Measurements from ENCODE around the gene RBM33. TPM values are rescaled to one million over a fixed set of nuclear protein-coding genes. Genes with fewer than 3 reads are reported as not detected.

The RBM33 gene
- total RNA-seq, 1 donor: 21.9 TPM

GRCh38 chr7:155749578-155749977, 105.1 kb downstream of the RBM33 start:
- no peak for DNase-seq (ENCODE audit: low read depth)
- no peak overlapping the region for H3K4me3 ChIP-seq (ENCODE audit: low read depth, low read length)
- TF ChIP-seq CTCF (IDR thresholded peaks at IDR 0.05; ENCODE audit: insufficient read depth, low read length): no peak

GRCh38 chr7:155750255-155751125, 106.0 kb downstream of the RBM33 start:
- no peak overlapping the region for H3K4me3 ChIP-seq (ENCODE audit: low read depth, low read length)
- DNase-seq (ENCODE audit: low read depth): no peak
- TF ChIP-seq CTCF (IDR thresholded peaks at IDR 0.05; ENCODE audit: insufficient read depth, low read length): no peak

GRCh38 chr7:155751409-155751808, 106.9 kb downstream of the RBM33 start:
- no peak for DNase-seq (ENCODE audit: low read depth)
- no peak for TF ChIP-seq CTCF (IDR thresholded peaks at IDR 0.05; ENCODE audit: insufficient read depth, low read length)
- no peak overlapping the region for H3K4me3 ChIP-seq (ENCODE audit: low read depth, low read length)

- H3K4me3 ChIP-seq (ENCODE audit: low read depth, low read length): no peak overlapping the region
- no peak for TF ChIP-seq CTCF (IDR thresholded peaks at IDR 0.05; ENCODE audit: insufficient read depth, low read length)
- no peak for DNase-seq (ENCODE audit: low read depth)
Measured at GRCh38 chr7:155752756-155753445, 108.4 kb downstream of the RBM33 start.

- no peak overlapping the region for H3K4me3 ChIP-seq (ENCODE audit: low read depth, low read length)
- no peak for DNase-seq (ENCODE audit: low read depth)
- TF ChIP-seq CTCF (IDR thresholded peaks at IDR 0.05; ENCODE audit: insufficient read depth, low read length): no peak
Measured at GRCh38 chr7:155753446-155753965, 109.0 kb downstream of the RBM33 start.

- no peak for TF ChIP-seq CTCF (IDR thresholded peaks at IDR 0.05; ENCODE audit: insufficient read depth, low read length)
- no peak overlapping the region for H3K4me3 ChIP-seq (ENCODE audit: low read depth, low read length)
- DNase-seq (ENCODE audit: low read depth): no peak
Measured at GRCh38 chr7:155754165-155754564, 109.7 kb downstream of the RBM33 start.

All from fibroblast of the aortic adventitia (primary cell).